ENCODE results near the gene APELA.

GRCh38 chr4:164937576-164938270 is 60.7 kb downstream of the APELA start:
- TF ChIP-seq CTCF (IDR thresholded peaks at IDR 0.05) (peak; percentile 19; the same call in 1 of the 2 replicates), REST (IDR thresholded peaks at IDR 0.05; ENCODE audit: insufficient read depth in 1 of 2, low read depth in 2 of 2, low read length in 1 of 2) (no peak), SIN3A (IDR thresholded peaks at IDR 0.05; ENCODE audit: borderline replicate concordance, insufficient read depth, low read depth, low read length) (no peak), POLR2AphosphoS5 (IDR thresholded peaks at IDR 0.05; ENCODE audit: low read depth, low read length) (no peak), TCF7L2 (IDR thresholded peaks at IDR 0.05; ENCODE audit: low read depth, low read length) (no peak)
